Erythroblast (primary cell): Measurements from ENCODE around the gene METTL22.

Experiments
- GATA1 ChIP-seq: IDR thresholded peaks from 2 replicates; pipeline ENCODE4 v1.6.1; 2011; ENCODE audit warnings: low read depth, mild to moderate bottlenecking, control low read depth, low read length, moderate library complexity
- POLR2A ChIP-seq: IDR thresholded peaks from 2 replicates; pipeline ENCODE4 v1.6.1; 2011; ENCODE audit warnings: mild to moderate bottlenecking, low read length

GRCh38 chr16:8677481-8677880 is 56.0 kb downstream of the METTL22 start:
- TF ChIP-seq POLR2A: no peak
- TF ChIP-seq GATA1: no peak
